Lung (tissue), 12 donors: ENCODE results near the gene OXNAD1. TPM values are rescaled to one million over a fixed set of nuclear protein-coding genes. Genes with fewer than 3 reads are reported as not detected.

Experiments
- ATAC-seq: fragments of 200-7000 bp; cut with Tn5 transposase; one replicate; pipeline ENCODE4 v1.9.1; 2020; ENCODE audit warnings: moderate number of reproducible peaks; ENCODE audit not compliant: insufficient read depth, low FRiP score
- DNase-seq, 3 donors: peaks; one replicate each; pipeline ENCODE4 v3.0.0-alpha.2; 2013 to 2017
- H3K27ac ChIP-seq, 2 donors: one replicate each; pipeline ENCODE4 v1.5.1; 2013; ENCODE audit warnings: mild to moderate bottlenecking in 2 of 2, moderate library complexity in 2 of 2, control low read depth in 1 of 2, inconsistent platforms in 1 of 2, low read depth in 1 of 2, low read length in 1 of 2
- H3K27me3 ChIP-seq, 3 donors: one replicate each; pipeline ENCODE4 v1.5.1; 2013; ENCODE audit warnings: low read length in 2 of 3; ENCODE audit not compliant: control insufficient read depth in 3 of 3, insufficient read depth in 3 of 3
- H3K36me3 ChIP-seq, 4 donors: one replicate each; pipeline ENCODE4 v1.5.1; 2013; ENCODE audit warnings: low read length in 4 of 4, mild to moderate bottlenecking in 1 of 4, moderate library complexity in 1 of 4; ENCODE audit not compliant: control insufficient read depth in 4 of 4, insufficient read depth in 4 of 4
- H3K4me1 ChIP-seq, 5 donors: one replicate each; pipeline ENCODE4 v1.5.1; 2013; ENCODE audit warnings: low read length in 5 of 5, mild to moderate bottlenecking in 2 of 5, moderate library complexity in 1 of 5; ENCODE audit not compliant: control insufficient read depth in 5 of 5, insufficient read depth in 5 of 5
- H3K4me3 ChIP-seq: one replicate; pipeline ENCODE4 v1.5.1; 2013; ENCODE audit warnings: mild to moderate bottlenecking, control low read depth, moderate library complexity
- H3K9ac ChIP-seq, 2 donors: one replicate each; pipeline ENCODE4 v1.5.1; 2013; ENCODE audit warnings: low read length in 2 of 2, control low read depth in 1 of 2; ENCODE audit not compliant: insufficient read depth in 1 of 2
- H3K9me3 ChIP-seq, 4 donors: one replicate each; pipeline ENCODE4 v1.5.1; 2013; ENCODE audit warnings: low read length in 3 of 4, mild to moderate bottlenecking in 1 of 4, moderate library complexity in 1 of 4; ENCODE audit not compliant: control insufficient read depth in 4 of 4, insufficient read depth in 3 of 4
- CTCF ChIP-seq: IDR thresholded peaks from 2 replicates; pipeline ENCODE4 v1.5.1; 2012; ENCODE audit warnings: mild to moderate bottlenecking; ENCODE audit errors: control extremely low read depth, extremely low read depth
- WGBS, 2 donors: extraction: QIAGEN DNeasy Blood & Tissue Kit; methylation state at CpG; one replicate each; pipeline ENCODE4 v1.1.7; 2013; 5-methylcytosine and 5-hydroxymethylcytosine counted together
- polyA plus RNA-seq, 2 donors: library from polyadenylated mRNA; stranded (reverse); fragments of 200-250 nt; gene quantifications; one replicate each; pipeline ENCODE4 v1.2.1, GENCODE V29; 2013
- total RNA-seq, 2 donors: library from RNA; depleted of rRNA in 1 of 2; stranded (reverse); fragments of >200 nt in 1 of 2; gene quantifications; one replicate each; pipeline ENCODE4 v1.2.1, GENCODE V29; 2014 to 2021
- donor health status: control.
- donor health status: control.
- donor health status: Bipolar disorder and iron deficiency.
- donor health status: healthy.
- donor health status: DM: yes; HTN: yes; CAD: no.

The OXNAD1 gene
- total and polyA plus RNA-seq, 4 donors, result 4.4 to 23.4 (median 9.4) TPM

DNA sequence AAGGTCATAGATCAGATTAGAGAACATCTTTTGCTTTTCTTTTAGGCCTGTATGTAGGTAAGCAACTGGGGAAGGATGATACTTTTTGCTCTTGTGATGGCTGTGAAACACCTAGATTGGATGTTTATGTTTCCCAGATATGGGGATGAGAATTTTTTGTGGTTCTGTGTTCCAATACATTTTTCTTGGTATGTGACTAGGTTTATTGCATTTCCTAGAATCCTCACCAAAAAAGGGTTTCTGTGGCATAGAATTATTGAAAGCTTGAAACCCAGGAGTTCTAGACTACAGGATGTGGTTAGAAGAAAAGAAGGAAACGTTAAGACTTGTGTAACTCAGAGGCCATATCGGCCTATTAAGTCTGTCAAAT is 25.8 kb downstream of the OXNAD1 start:
- no peaks in the 10 kb centered on the region for H3K27me3 ChIP-seq
- peaks cover 0 to 11% (median 1%) of the 10 kb centered on the region in 4 donors for H3K36me3 ChIP-seq
- H3K9ac ChIP-seq, result no peak overlapping the region
- ATAC-seq, result no peak
- H3K4me3 ChIP-seq, result no peak overlapping the region
- no peak for TF ChIP-seq CTCF
- H3K4me1 ChIP-seq, result peaks cover 0 to 37% (median 1%) of the 10 kb centered on the region in 5 donors
- no peak for DNase-seq
- no peaks in the 10 kb centered on the region for H3K9me3 ChIP-seq
- H3K27ac ChIP-seq, result no peak overlapping the region
- 13 to 15% methylated on average over 2 of the region's 2 CpGs for WGBS, 2 donors

DNA sequence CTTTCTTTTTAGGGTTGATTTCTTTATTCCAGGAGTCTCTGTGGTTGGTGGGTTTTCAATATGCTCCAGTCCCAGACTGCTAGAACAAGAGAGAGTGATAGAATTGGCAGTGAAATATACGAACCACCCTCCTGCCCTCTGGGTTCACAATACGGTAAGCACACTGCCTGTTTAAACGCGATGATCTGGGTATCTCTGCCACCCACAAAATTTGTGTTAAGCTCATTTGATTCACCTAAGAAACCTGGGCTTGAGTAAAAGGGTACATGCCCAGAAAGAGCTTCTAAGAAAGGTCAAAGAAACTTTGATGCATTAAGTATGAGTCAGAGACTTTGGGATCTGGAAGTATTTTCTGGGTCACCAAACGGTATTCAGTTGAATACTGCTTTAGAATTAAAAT is 29.8 kb downstream of the OXNAD1 start:
- no peak overlapping the region for H3K4me3 ChIP-seq

GRCh38 chr3:16295298-16295890 is 30.4 kb downstream of the OXNAD1 start:
- Histone ChIP-seq H3K4me1 (peaks cover 0 to 8% (median under 1%) of the 10 kb centered on the region in 5 donors), H3K9ac (no peak overlapping the region), H3K4me3 (no peak overlapping the region), H3K9me3 (no peaks in the 10 kb centered on the region), H3K27me3 (no peaks in the 10 kb centered on the region), H3K36me3 (peaks cover 4% of the 10 kb centered on the region in 4 donors), H3K27ac (no peak overlapping the region)
- no peak for TF ChIP-seq CTCF
- DNase-seq (no peak), ATAC-seq (no peak)
- WGBS, 2 donors, result 87% methylated on average over 3 of the region's 3 CpGs

More for the DNA sequence above, 29.8 kb downstream of the OXNAD1 start:
- Histone ChIP-seq H3K27ac (no peak overlapping the region), H3K9ac (no peak overlapping the region), H3K27me3 (no peaks in the 10 kb centered on the region), H3K36me3 (peaks cover 4% of the 10 kb centered on the region in 4 donors), H3K4me1 (peaks cover 0 to 8% (median 0%) of the 10 kb centered on the region in 5 donors), H3K9me3 (no peaks in the 10 kb centered on the region)
- TF ChIP-seq CTCF, result no peak
- 86 to 92% methylated on average over 5 of the region's 5 CpGs for WGBS, 2 donors
- DNase-seq, result no peak
- ATAC-seq, result no peak
